Ovary (tissue), 9 donors: Measurements from ENCODE around the gene AFF1. TPM values are rescaled to one million over a fixed set of nuclear protein-coding genes. Genes with fewer than 3 reads are reported as not detected.

Experiments used
- DNase-seq, 5 donors: peaks; one replicate each; pipeline ENCODE4 v3.0.0-alpha.2; 2019 to 2020
- H3K27ac ChIP-seq, 2 donors: fragments of 200-600 bp; one replicate each; pipeline versions ENCODE4 v1.5.1 to v1.8.0; 2019 to 2022
- H3K27me3 ChIP-seq: fragments of 200-600 bp; one replicate; pipeline ENCODE4 v1.8.0; 2022
- H3K36me3 ChIP-seq: fragments of 200-600 bp; sonication (generic); one replicate; pipeline ENCODE4 v1.5.1; 2019
- H3K4me1 ChIP-seq: one replicate; pipeline ENCODE4 v1.8.1; 2013; ENCODE audit warnings: mild to moderate bottlenecking, moderate library complexity; ENCODE audit not compliant: insufficient read depth
- H3K4me3 ChIP-seq: fragments of 200-600 bp; sonication (generic); one replicate; pipeline ENCODE4 v1.5.1; 2017
- H3K9me3 ChIP-seq, 2 donors: fragments of 200-600 bp in 1 of 2; sonication (generic) in 1 of 2; one replicate each; pipeline versions ENCODE4 v1.5.1 to v1.8.1; 2013 to 2019; ENCODE audit warnings: mild to moderate bottlenecking in 1 of 2, moderate library complexity in 1 of 2
- EP300 ChIP-seq: sonication (generic); formaldehyde crosslinking; IDR thresholded peaks from one replicate; pipeline ENCODE4 v1.6.1; 2017; ENCODE audit warnings: antibody characterized with exemption
- POLR2A ChIP-seq: fragments of 450-650 bp; IDR thresholded peaks from one replicate; pipeline ENCODE4 v1.6.1; 2017; ENCODE audit warnings: antibody characterized with exemption, mild to moderate bottlenecking, moderate library complexity
- WGBS, 3 donors: extraction: QIAGEN DNeasy Blood & Tissue Kit in 1 of 3; methylation state at CpG; one replicate each; pipeline versions ENCODE4 v1.1.5 to v1.1.7; 2013 to 2017; 5-methylcytosine and 5-hydroxymethylcytosine counted together
- intact Hi-C, 4 donors: fragments of 100-400 bp; cut with DNase I; formaldehyde crosslinking; loops; one replicate each; pipeline versions ENCODE4 v1.11.0 to v1.15.1; 2022 to 2023
- polyA plus RNA-seq, 2 donors: library from polyadenylated mRNA; stranded (reverse); fragments of 200-250 nt in 1 of 2; fragments of 350-450 nt in 1 of 2; fragmentation: Illumina TruSeq in 1 of 2; extraction: RNeasy Lipid Tissue Mini Kit (QIAGEN cat#74804) in 1 of 2; gene quantifications; one replicate each; pipeline ENCODE4 v1.2.3, GENCODE V29; 2013 to 2014
- total RNA-seq, 7 donors: library from RNA; depleted of rRNA in 2 of 7; stranded (reverse); fragments of >200 nt in 2 of 7; fragmentation: NEBNext Ultra II Directional in 3 of 7; extraction: Animal tissue kit (Norgen Biotek cat#: 25700) in 3 of 7; gene quantifications; one replicate each; pipeline versions ENCODE4 v1.1.0 to v1.2.4, GENCODE V29; 2016 to 2023
- TF ChIP-seq, protein P1 (sequence below), 3 donors: fragments of 450-650 bp in 2 of 3; fragments of 200-600 bp in 1 of 3; IDR thresholded peaks; one replicate each; pipeline versions ENCODE4 v1.5.1 to v1.8.0; 2016 to 2022; ENCODE audit warnings: antibody characterized with exemption in 3 of 3, mild to moderate bottlenecking in 1 of 3
- donor health status: DM: no; HTN: no; CAD: no; lungs with moderate emphysema.
- donor health status: DM: no; HTN: no; CAD: no.
- donor health status: Bipolar disorder and iron deficiency.
- donor health status: DM: yes; HTN: yes; CAD: no.
- donor health status: DM: no; HTN: no; CAD: no.
- donor health status: DM: yes; HTN: yes; CAD: no.

The AFF1 gene
- total and polyA plus RNA-seq, 9 donors = 26.0 to 107 (median 76.7) TPM

DNA sequence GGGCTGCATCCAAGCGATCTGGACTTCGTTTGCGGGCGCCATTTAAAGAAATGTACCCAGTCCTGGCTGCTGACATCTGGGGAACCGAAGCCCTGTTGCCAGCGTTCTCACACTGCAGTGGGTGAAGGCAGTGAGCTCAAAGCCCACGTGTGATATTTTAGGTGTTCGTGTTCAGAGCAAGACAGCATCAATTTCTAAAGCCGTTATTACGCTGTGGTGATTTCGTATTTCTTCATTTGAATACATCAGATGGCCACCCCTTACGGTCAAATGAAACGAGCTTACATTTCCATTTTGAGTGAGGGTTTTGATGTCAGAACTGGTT, 42.2 kb upstream of the AFF1 start:
- Histone ChIP-seq H3K4me3 (peak overlapping the region; percentile 83), H3K9me3 (no peaks in the 10 kb centered on the region), H3K4me1 (no peaks in the 10 kb centered on the region), H3K27me3 (no peaks in the 10 kb centered on the region), H3K27ac (peak overlapping the region; percentile 77 to 82), H3K36me3 (no peaks in the 10 kb centered on the region)
- TF ChIP-seq POLR2A (no peak), EP300 (no peak)
- TF ChIP-seq, protein P1, sequence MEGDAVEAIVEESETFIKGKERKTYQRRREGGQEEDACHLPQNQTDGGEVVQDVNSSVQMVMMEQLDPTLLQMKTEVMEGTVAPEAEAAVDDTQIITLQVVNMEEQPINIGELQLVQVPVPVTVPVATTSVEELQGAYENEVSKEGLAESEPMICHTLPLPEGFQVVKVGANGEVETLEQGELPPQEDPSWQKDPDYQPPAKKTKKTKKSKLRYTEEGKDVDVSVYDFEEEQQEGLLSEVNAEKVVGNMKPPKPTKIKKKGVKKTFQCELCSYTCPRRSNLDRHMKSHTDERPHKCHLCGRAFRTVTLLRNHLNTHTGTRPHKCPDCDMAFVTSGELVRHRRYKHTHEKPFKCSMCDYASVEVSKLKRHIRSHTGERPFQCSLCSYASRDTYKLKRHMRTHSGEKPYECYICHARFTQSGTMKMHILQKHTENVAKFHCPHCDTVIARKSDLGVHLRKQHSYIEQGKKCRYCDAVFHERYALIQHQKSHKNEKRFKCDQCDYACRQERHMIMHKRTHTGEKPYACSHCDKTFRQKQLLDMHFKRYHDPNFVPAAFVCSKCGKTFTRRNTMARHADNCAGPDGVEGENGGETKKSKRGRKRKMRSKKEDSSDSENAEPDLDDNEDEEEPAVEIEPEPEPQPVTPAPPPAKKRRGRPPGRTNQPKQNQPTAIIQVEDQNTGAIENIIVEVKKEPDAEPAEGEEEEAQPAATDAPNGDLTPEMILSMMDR (IDR thresholded peaks at IDR 0.05) = no peak
- no peak for DNase-seq
- intact Hi-C loops = loop anchor here in 3 of 4 donors (5.0 to 10.0 kb wide), 3 partner anchors 75 to 398 kb away; partner anchors contain the start of gene PTPN13 (in 3 of the 3)
- 2 to 4% (median 3%) methylated on average over 13 of the region's 13 CpGs for WGBS, 3 donors

DNA sequence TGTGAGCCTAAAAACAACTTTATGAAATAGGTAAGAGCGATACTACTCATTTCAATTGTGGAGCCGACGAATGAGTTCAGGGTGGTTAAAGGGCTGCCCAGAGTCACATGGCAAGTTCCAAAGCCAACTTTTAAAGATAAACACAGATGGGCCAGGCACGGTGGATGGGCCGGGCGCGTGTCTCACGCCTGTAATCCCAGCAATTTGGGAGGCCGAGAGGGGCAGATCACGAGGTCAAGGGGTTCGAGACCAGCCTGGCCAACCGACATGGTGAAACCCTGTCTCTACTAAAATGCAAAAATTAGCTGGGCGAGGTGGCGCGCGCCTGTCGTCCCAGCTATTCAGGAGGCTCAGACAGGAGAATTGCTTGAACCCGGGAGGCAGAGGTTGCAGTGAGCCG, 41.7 kb upstream of the AFF1 start:
- TF ChIP-seq EP300 (no peak), POLR2A (no peak)
- TF ChIP-seq, protein P1 (IDR thresholded peaks at IDR 0.05) = no peak
- WGBS, 3 donors = 82 to 89% (median 82%) methylated on average over 19 of the region's 19 CpGs
- Histone ChIP-seq H3K9me3 (no peaks in the 10 kb centered on the region), H3K4me3 (no peak overlapping the region), H3K36me3 (no peaks in the 10 kb centered on the region), H3K27me3 (no peaks in the 10 kb centered on the region), H3K4me1 (no peaks in the 10 kb centered on the region), H3K27ac (no peak overlapping the region)
- intact Hi-C loops = loop anchor here in 3 of 4 donors (5.0 to 10.0 kb wide), 3 partner anchors 76 to 398 kb away; partner anchors contain the start of gene PTPN13 (in 3 of the 3)
- peak in 1 of 5 donors; percentile 30 for DNase-seq

DNA sequence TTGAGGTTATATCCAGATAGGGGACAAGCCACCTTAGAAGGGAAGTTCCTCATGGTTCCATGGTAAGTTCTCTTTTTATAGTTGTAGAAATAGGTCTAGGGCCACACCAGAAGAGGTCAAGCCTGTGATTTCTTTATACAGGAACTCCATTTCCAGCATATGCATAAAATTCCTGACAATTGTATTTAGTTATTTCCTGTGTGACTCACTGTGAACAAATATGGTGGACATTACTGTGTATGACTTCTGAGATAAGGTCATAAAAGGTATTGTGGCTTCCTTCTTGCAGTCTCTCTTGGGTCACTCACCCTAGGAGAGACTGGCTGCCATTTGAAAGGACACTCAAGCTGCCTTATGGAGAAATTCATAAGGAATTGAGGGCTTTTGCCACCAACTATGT, 40.4 kb upstream of the AFF1 start:
- no peak overlapping the region for H3K4me3 ChIP-seq
- H3K9me3 ChIP-seq = no peaks in the 10 kb centered on the region
- H3K27me3 ChIP-seq = no peaks in the 10 kb centered on the region
- TF ChIP-seq POLR2A = no peak
- TF ChIP-seq, protein P1 (IDR thresholded peaks at IDR 0.05) = no peak
- no peak for TF ChIP-seq EP300
- no peaks in the 10 kb centered on the region for H3K36me3 ChIP-seq
- no peak overlapping the region for H3K27ac ChIP-seq
- no peaks in the 10 kb centered on the region for H3K4me1 ChIP-seq
- DNase-seq = no peak
- intact Hi-C loops = loop anchor here in 3 of 4 donors (2.0 to 10.0 kb wide), 4 partner anchors 77 to 400 kb away; partner anchors contain the start of gene PTPN13 (in 3 of the 3)

DNA sequence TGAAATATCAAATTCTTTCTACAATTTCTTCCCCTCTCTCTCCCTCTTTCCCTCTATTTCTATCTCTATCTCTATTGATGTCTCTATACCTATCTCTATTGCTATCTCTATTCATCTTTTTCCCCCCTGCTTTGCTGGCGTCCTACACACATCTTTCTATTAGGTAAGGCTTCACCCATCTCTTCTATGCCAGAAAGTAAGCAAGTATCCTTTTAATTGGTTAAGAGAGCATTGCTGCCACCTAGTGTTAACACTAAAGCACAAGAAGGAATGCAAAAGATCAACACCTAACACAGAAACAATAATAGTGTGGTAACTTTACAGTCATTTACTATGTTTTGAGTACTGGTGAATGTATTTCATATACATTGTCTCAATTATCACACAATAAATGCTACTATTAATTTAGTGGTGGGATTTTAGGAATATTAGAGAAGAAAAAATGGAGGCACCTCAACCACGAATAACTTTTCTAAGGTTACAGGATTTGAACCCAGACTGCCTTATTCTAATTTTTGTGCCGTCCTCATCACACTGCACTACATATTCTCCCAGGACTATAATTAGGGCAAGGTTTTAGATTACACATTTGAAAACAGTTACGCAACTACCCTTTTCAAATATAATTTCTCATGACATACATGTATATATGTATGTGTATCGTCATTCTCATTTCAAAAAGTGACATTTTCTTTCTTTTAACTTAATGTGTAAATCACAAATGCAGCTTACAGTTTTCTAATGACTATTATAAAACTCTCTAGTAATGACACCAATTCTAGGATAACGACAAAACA, 38.9 kb upstream of the AFF1 start:
- DNase-seq = no peak
- no peaks in the 10 kb centered on the region for H3K27me3 ChIP-seq
- TF ChIP-seq POLR2A = no peak
- no peak for TF ChIP-seq EP300
- TF ChIP-seq, protein P1 (IDR thresholded peaks at IDR 0.05) = peak; percentile 58 to 78 (median 71)
- H3K4me1 ChIP-seq = no peaks in the 10 kb centered on the region
- no peaks in the 10 kb centered on the region for H3K9me3 ChIP-seq
- H3K4me3 ChIP-seq = no peak overlapping the region
- intact Hi-C loops = loop anchor here (2.0 to 10.0 kb wide), 4 partner anchors 301 to 401 kb away; partner anchors contain the start of gene PTPN13 (in 3 of the 4)
- no peak overlapping the region for H3K27ac ChIP-seq
- 69 to 76% (median 71%) methylated on average over 6 of the region's 6 CpGs for WGBS, 3 donors
- H3K36me3 ChIP-seq = no peaks in the 10 kb centered on the region
